ENCODE results near the gene NCF4. TPM values are rescaled to one million over a fixed set of nuclear protein-coding genes. Genes with fewer than 3 reads are reported as not detected.

NCF4 gene
- total and polyA plus RNA-seq, 3 donors from 2014 or later, result 2.7 to 7.1 (median 6.8) TPM

GRCh38 chr22:36833073-36833472 is 27.7 kb upstream of the NCF4 start:
- TF ChIP-seq POLR2A (IDR thresholded peaks at IDR 0.05), result no peak
- TF ChIP-seq, protein P1, sequence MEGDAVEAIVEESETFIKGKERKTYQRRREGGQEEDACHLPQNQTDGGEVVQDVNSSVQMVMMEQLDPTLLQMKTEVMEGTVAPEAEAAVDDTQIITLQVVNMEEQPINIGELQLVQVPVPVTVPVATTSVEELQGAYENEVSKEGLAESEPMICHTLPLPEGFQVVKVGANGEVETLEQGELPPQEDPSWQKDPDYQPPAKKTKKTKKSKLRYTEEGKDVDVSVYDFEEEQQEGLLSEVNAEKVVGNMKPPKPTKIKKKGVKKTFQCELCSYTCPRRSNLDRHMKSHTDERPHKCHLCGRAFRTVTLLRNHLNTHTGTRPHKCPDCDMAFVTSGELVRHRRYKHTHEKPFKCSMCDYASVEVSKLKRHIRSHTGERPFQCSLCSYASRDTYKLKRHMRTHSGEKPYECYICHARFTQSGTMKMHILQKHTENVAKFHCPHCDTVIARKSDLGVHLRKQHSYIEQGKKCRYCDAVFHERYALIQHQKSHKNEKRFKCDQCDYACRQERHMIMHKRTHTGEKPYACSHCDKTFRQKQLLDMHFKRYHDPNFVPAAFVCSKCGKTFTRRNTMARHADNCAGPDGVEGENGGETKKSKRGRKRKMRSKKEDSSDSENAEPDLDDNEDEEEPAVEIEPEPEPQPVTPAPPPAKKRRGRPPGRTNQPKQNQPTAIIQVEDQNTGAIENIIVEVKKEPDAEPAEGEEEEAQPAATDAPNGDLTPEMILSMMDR (IDR thresholded peaks at IDR 0.05), result no peak
- DNase-seq, result no peak
- no peaks in the 10 kb centered on the region for H3K9me3 ChIP-seq

DNA sequence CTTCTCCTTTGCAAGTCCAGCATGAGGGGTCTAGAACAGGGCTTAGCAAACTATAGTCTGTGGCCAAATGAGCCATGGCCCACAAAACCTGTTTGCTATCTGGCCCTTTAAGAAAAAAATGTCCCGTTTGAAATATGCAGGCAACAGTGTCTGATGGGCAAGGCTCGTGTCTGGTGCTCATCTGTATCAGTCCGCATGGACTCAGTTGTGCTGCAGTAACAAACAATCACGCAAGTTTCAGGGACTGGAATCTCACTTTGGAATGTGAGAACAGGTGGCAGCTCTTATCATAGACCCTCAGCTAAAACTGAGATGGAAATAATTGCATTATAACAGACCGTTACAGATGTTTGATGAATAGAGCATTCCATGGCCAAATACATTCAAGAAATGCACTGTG is 24.9 kb upstream of the NCF4 start:
- H3K4me1 ChIP-seq, result no peaks in the 10 kb centered on the region
- no peaks in the 10 kb centered on the region for H3K9me3 ChIP-seq
- WGBS, 2 donors, result 71 to 76% methylated on average over 5 of the region's 5 CpGs
- H3K27ac ChIP-seq, result no peak overlapping the region
- intact Hi-C loops (cut with DNase I; ENCODE audit: low total_unique reads), result no loop called here
- no peaks in the 10 kb centered on the region for H3K27me3 ChIP-seq
- no peak for DNase-seq
- H3K4me3 ChIP-seq, result no peak overlapping the region
- no peaks in the 10 kb centered on the region for H3K36me3 ChIP-seq (ENCODE audit: low read depth, missing control alignments)
- TF ChIP-seq, protein P1 (IDR thresholded peaks at IDR 0.05), result no peak
- no peak for TF ChIP-seq POLR2A (IDR thresholded peaks at IDR 0.05)

More at GRCh38 chr22:36833073-36833472, 27.7 kb upstream of the NCF4 start:
- intact Hi-C loops (cut with DNase I; ENCODE audit: low total_unique reads), result no loop called here
- no peaks in the 10 kb centered on the region for H3K4me1 ChIP-seq
- no peaks in the 10 kb centered on the region for H3K36me3 ChIP-seq (ENCODE audit: low read depth, missing control alignments)
- WGBS, 2 donors, result 87% methylated on average over 3 of the region's 3 CpGs
- H3K4me3 ChIP-seq, result no peak overlapping the region
- H3K27me3 ChIP-seq, result no peaks in the 10 kb centered on the region
- no peak overlapping the region for H3K27ac ChIP-seq

DNA sequence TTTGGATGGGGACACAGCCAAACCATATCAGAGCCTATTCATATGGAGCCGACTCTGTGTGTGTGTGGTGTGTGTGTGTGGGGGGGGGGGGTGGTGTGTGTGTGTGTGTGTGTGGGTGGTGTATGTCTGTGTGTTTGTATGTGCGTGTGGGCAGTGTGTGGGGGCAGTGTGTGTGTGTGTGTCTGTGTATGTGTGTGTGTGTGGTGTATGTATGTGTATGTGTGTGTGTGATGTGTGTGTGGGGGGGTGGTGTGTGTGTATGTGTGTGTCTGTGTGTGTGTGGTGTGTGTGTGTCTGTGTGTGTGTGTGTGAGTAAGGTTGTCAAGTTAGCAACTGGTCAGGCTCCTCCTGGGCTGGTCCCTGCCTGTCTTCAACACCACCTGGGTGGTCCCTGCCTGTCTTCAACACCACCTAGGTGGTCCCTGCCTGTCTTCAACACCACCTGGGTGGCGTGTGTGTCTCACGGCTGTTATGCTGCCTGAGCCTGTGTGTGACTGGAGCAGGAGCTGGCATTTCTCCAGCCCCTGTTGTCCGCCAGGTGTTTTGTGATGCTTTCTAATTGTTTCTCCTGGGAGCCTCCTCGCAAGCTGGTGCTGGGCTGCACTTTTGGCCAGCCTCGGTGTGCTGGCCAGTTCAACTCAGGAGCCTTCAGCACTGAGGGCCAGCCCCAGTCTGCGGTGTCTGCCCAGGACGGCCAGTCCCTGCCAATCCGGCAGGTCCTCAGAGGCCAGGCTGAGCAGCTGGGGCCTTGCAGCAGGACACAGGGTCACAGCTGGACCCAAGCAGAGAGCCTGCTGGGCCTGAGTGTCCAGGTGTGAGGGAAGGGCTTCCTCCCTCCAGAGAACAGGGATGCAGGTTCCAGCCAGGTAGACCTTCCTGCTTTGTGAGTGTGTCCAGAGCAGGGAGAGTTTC is 22.4 kb upstream of the NCF4 start:
- no peak overlapping the region for H3K4me3 ChIP-seq
- no peak for DNase-seq
- no peaks in the 10 kb centered on the region for H3K4me1 ChIP-seq
- no peaks in the 10 kb centered on the region for H3K9me3 ChIP-seq
- 69 to 72% methylated on average over 5 to 10 of the region's 10 CpGs for WGBS, 2 donors
- intact Hi-C loops (cut with DNase I; ENCODE audit: low total_unique reads), result no loop called here
- no peaks in the 10 kb centered on the region for H3K27me3 ChIP-seq
- no peak overlapping the region for H3K27ac ChIP-seq
- TF ChIP-seq, protein P1 (IDR thresholded peaks at IDR 0.05), result no peak
- TF ChIP-seq POLR2A (IDR thresholded peaks at IDR 0.05), result no peak
- no peaks in the 10 kb centered on the region for H3K36me3 ChIP-seq (ENCODE audit: low read depth, missing control alignments)

DNA sequence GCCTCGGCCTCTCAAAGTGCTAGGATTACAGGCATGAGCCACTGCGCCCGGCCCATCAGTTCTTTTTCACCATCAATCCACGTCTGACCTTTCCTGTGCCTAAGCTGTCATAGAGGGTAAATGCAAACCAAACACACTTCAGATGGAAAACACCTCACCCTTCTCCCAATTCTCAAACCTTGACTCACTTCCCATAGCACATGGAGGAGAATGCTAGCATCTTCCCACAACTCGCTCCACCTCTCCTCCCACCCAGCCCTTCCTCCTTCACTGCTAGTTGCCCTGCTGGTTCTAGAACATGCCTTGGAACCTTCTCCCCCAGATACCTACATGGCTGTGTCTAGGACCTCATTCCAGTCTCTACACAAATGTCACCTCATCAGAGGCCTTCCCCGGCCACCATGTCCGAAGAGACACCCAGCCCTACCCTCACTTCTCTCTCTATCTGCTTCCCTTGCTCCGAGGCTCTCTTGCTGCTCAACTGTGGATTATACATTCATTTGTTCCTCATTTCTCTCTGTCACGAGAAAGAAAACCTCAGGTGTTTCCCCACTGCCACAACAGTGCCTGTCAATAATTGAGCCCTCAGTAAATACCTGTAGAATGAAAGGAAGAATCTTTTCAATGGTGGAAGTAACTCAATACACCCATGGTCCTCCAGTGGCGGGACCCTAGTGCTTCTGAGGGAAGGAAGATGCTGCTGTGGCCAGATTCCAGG is 21.3 kb upstream of the NCF4 start:
- Histone ChIP-seq H3K27ac (no peak overlapping the region), H3K9me3 (no peaks in the 10 kb centered on the region), H3K36me3 (ENCODE audit: low read depth, missing control alignments) (no peaks in the 10 kb centered on the region), H3K4me3 (no peak overlapping the region), H3K4me1 (no peaks in the 10 kb centered on the region), H3K27me3 (no peaks in the 10 kb centered on the region)
- TF ChIP-seq, protein P1 (IDR thresholded peaks at IDR 0.05), result no peak
- no peak for TF ChIP-seq POLR2A (IDR thresholded peaks at IDR 0.05)
- 83 to 85% methylated on average over 10 of the region's 10 CpGs for WGBS, 2 donors
- no peak for DNase-seq
- intact Hi-C loops (cut with DNase I; ENCODE audit: low total_unique reads), result no loop called here
